K562 (cell line): ENCODE measurements around the gene IL17RA. TPM values are rescaled to one million over a fixed set of nuclear protein-coding genes. Genes with fewer than 3 reads are reported as not detected.
A peak's percentile ranks its signal among the peaks of the same experiment; 100 is the strongest.

Experiments
- ATF6 ChIP-seq: sonication (generic); formaldehyde crosslinking; IDR thresholded peaks from 2 replicates; pipeline ENCODE4 v1.4.0; 2020; ENCODE audit warnings: mild to moderate bottlenecking, missing genetic modification reagents
- BRCA1 ChIP-seq, 2 experiments: fragments of 450-650 bp in 1 of 2; sonication (generic) in 1 of 2; formaldehyde crosslinking in 1 of 2; IDR thresholded peaks; 2 replicates each; pipeline versions ENCODE4 v1.5.0 to v1.6.1; 2017 to 2020; ENCODE audit warnings: mild to moderate bottlenecking in 1 of 2, missing genetic modification reagents in 1 of 2
- CCNT2 ChIP-seq: IDR thresholded peaks from 2 replicates; pipeline ENCODE4 v1.6.1; 2011; ENCODE audit warnings: borderline replicate concordance, low read depth, mild to moderate bottlenecking, moderate library complexity, mixed read lengths, low read length; ENCODE audit not compliant: insufficient read length; ENCODE audit errors: extremely low read depth
- CSDE1 ChIP-seq, 2 experiments: fragments of 450-650 bp; IDR thresholded peaks; 2 replicates each; pipeline ENCODE4 v1.6.1; 2016; ENCODE audit warnings: mild to moderate bottlenecking in 1 of 2
- GABPA ChIP-seq: fragments of 200-800 bp; sonication (Bioruptor generic); conservative IDR thresholded peaks from 2 replicates; pipeline ENCODE4 v1.6.1; 2016; ENCODE audit warnings: low read depth, missing genetic modification characterization, missing compliant biosample characterization
- HNRNPK ChIP-seq: fragments of 200-400 bp; formaldehyde crosslinking; IDR thresholded peaks from one replicate; pipeline ENCODE4 v1.6.1; 2018; ENCODE audit warnings: mild to moderate bottlenecking, low read depth, low read length; ENCODE audit not compliant: poor library complexity, severe bottlenecking
- LEF1 ChIP-seq: fragments of 450-650 bp; IDR thresholded peaks from 2 replicates; pipeline ENCODE4 v1.6.1; 2016; ENCODE audit warnings: mild to moderate bottlenecking
- MCM5 ChIP-seq: fragments of 450-650 bp; IDR thresholded peaks from 2 replicates; pipeline ENCODE4 v1.6.1; 2016; ENCODE audit warnings: low read depth
- MLLT1 ChIP-seq, 2 experiments: fragments of 450-650 bp; IDR thresholded peaks; 2 replicates each; pipeline ENCODE4 v1.6.1; 2016
- MTA3 ChIP-seq: fragments of 450-650 bp; formaldehyde crosslinking; IDR thresholded peaks from 2 replicates; pipeline ENCODE4 v1.6.1; 2017; ENCODE audit warnings: mild to moderate bottlenecking, borderline replicate concordance
- POLR2B ChIP-seq: fragments of 450-650 bp; IDR thresholded peaks from 2 replicates; pipeline ENCODE4 v1.6.1; 2018; ENCODE audit warnings: low read depth; ENCODE audit not compliant: partially characterized antibody
- PPARD ChIP-seq: fragments of 250-450 bp; sonication (Bioruptor Pico); IDR thresholded peaks from 2 replicates; pipeline ENCODE4 v1.8.0; 2022; ENCODE audit warnings: inconsistent platforms, mild to moderate bottlenecking, moderate library complexity
- RBM34 ChIP-seq: fragments of 200-400 bp; formaldehyde crosslinking; IDR thresholded peaks from 2 replicates; pipeline ENCODE4 v1.6.1; 2018; ENCODE audit warnings: low read length, borderline replicate concordance; ENCODE audit not compliant: insufficient read depth
- SETDB1 ChIP-seq: IDR thresholded peaks from one replicate; pipeline ENCODE4 v1.6.1; 2012; ENCODE audit warnings: low read length, control low read depth, inconsistent platforms
- SRSF7 ChIP-seq: fragments of 200-400 bp; formaldehyde crosslinking; optimal IDR thresholded peaks from 2 replicates; pipeline ENCODE3; 2017; ENCODE audit warnings: mild to moderate bottlenecking, low read depth, low read length
- TAF1 ChIP-seq: IDR thresholded peaks from 2 replicates; pipeline ENCODE4 v1.6.1; 2011; ENCODE audit warnings: mild to moderate bottlenecking, low read length, moderate library complexity; ENCODE audit not compliant: insufficient read depth, control insufficient read depth, severe bottlenecking; ENCODE audit errors: extremely low read depth
- ZBTB7A ChIP-seq: IDR thresholded peaks from 2 replicates; pipeline ENCODE4 v1.6.1; 2011; ENCODE audit warnings: low read depth, mild to moderate bottlenecking, low read length, moderate library complexity, borderline replicate concordance; ENCODE audit not compliant: control insufficient read depth
- ZNF12 ChIP-seq: sonication (generic); formaldehyde crosslinking; IDR thresholded peaks from 2 replicates; pipeline ENCODE4 v1.4.0; 2020; ENCODE audit warnings: mild to moderate bottlenecking, missing genetic modification reagents
- ZNF175 ChIP-seq: fragments of 200-800 bp; sonication (Bioruptor generic); IDR thresholded peaks from 2 replicates; pipeline ENCODE4 v1.6.1; 2016; ENCODE audit warnings: low read depth, mild to moderate bottlenecking, missing genetic modification characterization, missing compliant biosample characterization
- ZNF384 ChIP-seq: IDR thresholded peaks from 2 replicates; pipeline ENCODE4 v1.6.1; 2012; ENCODE audit warnings: low read depth, low read length, improper control_type of control experiment
- ZNF740 ChIP-seq, 3 experiments: fragments of 200-800 bp in 1 of 3; sonication (Bioruptor generic) in 1 of 3; sonication (generic) in 1 of 3; formaldehyde crosslinking in 1 of 3; IDR thresholded peaks; 2 replicates each; pipeline versions ENCODE4 v1.6.1 to v1.8.0; 2016 to 2022; ENCODE audit warnings: mild to moderate bottlenecking in 2 of 3, missing compliant biosample characterization in 2 of 3, missing genetic modification characterization in 2 of 3, missing genetic modification reagents in 1 of 3
- polyA plus RNA-seq, 8 experiments: library from polyadenylated mRNA; depleted of rRNA in 4 of 8; stranded (reverse) in 5 of 8; unstranded in 3 of 8; fragments of >200 nt; fragmentation: Nextera tagmentation in 2 of 8; fragmentation: Illumina TruSeq in 1 of 8; extraction: Ambion mirVana in 2 of 8; extraction: Trizol in 1 of 8; gene quantifications; 2 replicates each; pipeline versions ENCODE4 v1.2.1 to v1.2.3, GENCODE V29; 2011 to 2014; ENCODE audit warnings: inconsistent platforms in 1 of 8, missing spikeins in 1 of 8
- total RNA-seq, 7 experiments: library from RNA; depleted of rRNA in 6 of 7; stranded (reverse); fragments of >200 nt in 6 of 7; fragmentation: Illumina TruSeq in 2 of 7; extraction: Trizol in 2 of 7; gene quantifications; 2 replicates each; pipeline versions ENCODE4 v1.2.1 to v1.2.3, GENCODE V29; 2011 to 2021; ENCODE audit warnings: low replicate concordance in 1 of 7

The IL17RA gene
- total and polyA plus RNA-seq, 9 of the 15 experiments (the other 6 are each of a cell fraction or from before 2014, with no cell fraction given), result 0.17 to 11.8 (median 3.7) TPM

- 0 out of 2 replicates have a peak, but pooled peaks have one; percentile 14 for TF ChIP-seq RBM34
- TF ChIP-seq PPARD (CRISPR knock-in tag), result no peak
- no peak for TF ChIP-seq ATF6 (CRISPR knock-in tag)
- 0 out of 4 replicates have a peak, but pooled peaks of 1 of the 2 experiments have one; percentile 29 for TF ChIP-seq MLLT1 (IDR thresholded peaks at IDR 0.05)
- TF ChIP-seq TAF1, result no peak
- TF ChIP-seq POLR2B, result peak; percentile 65
- peak; percentile 59; the same call in 1 of the 2 replicates for TF ChIP-seq MTA3
- TF ChIP-seq CCNT2, result peak; percentile 61
- no peak for TF ChIP-seq ZNF384
- TF ChIP-seq LEF1, result no peak
- TF ChIP-seq BRCA1 (IDR thresholded peaks at IDR 0.05), result no peak
- TF ChIP-seq BRCA1 (CRISPR knock-in tag; IDR thresholded peaks at IDR 0.05), result no peak
- no peak for TF ChIP-seq SRSF7
- no peak for TF ChIP-seq SETDB1
- peak; percentile 84 for TF ChIP-seq GABPA (tag)
- TF ChIP-seq ZNF12 (CRISPR knock-in tag), result no peak
- TF ChIP-seq ZBTB7A, result peak; percentile 63; the same call in 1 of the 2 replicates
- no peak for TF ChIP-seq ZNF175 (CRISPR knock-in tag)
- TF ChIP-seq ZNF740 (CRISPR knock-in tag; IDR thresholded peaks at IDR 0.05), result no peak
- TF ChIP-seq ZNF740 (tag; IDR thresholded peaks at IDR 0.05), result no peak
- TF ChIP-seq MCM5, result no peak
- TF ChIP-seq CSDE1 (IDR thresholded peaks at IDR 0.05), result no peak
- no peak for TF ChIP-seq HNRNPK
Observed at GRCh38 chr22:17084554-17085276, at the start of gene IL17RA (continued).
